ENCODE results near the gene UPB1.

Gene UPB1

GRCh38 chr22:24541681-24542515 lies 46.8 kb downstream of the UPB1 start:
- DNase-seq, result no peak

- DNase-seq, result no peak
Measured at GRCh38 chr22:24542641-24543040, 47.5 kb downstream of the UPB1 start.

- DNase-seq, result no peak
Measured at GRCh38 chr22:24543185-24543601, 48.1 kb downstream of the UPB1 start.

DNA sequence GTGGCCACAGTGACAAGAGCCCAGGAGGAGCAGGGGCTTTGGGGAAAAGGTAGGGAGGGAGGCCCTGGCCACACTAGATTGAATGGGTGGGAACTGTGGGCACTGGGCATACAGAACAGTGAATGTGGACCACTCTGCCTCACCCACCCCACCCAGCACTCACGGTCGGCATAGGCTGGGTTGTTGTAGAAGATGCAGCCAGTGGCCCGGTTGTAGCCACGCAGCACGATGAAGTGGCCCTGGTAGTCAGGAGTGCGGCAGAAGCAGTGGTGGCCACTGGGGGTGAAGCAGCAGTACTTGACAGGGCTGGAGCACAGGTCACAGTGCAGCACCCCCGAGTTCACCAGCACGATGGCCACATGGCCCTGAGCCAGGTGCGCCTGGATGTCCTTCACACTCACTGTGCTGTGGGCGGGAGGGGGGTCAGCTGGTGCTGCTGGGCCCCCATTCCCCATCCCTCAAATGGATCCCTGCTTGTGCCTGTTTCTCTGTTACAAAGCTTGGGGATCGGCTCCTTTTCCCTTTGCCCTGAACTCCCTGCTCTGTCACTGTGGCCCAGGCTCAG lies 48.6 kb downstream of the UPB1 start:
- no peak for DNase-seq

- DNase-seq, result no peak
Measured at GRCh38 chr22:24548812-24549211, 53.7 kb downstream of the UPB1 start.

- DNase-seq, result no peak
Measured at GRCh38 chr22:24550028-24550901, 55.1 kb downstream of the UPB1 start.

DNA sequence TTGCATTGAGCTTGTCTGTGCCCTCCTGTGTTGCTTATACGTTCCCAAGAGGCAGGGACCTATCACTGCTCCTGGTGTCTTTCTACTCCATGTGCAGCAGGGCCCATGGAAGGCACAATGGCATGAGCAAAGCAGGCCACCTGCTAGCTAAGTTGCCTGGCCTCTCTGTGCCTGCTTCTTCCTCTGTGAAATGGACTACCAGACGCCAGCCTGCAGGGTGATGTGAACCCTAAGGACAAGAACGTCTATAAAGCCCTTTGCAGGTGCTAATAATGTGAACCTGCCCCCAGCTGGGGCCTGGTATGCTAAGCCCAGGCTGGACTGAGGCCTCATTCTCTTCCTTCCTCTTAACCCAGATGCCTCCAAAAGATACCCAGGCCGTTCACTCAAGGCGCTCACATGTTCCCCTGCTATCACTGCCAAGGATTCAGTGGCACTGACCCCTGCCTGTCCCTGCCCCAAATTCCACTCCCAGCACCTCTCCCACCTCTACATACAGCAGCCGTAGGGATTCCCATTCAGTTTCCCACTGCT lies 55.8 kb downstream of the UPB1 start:
- no peak for DNase-seq

DNA sequence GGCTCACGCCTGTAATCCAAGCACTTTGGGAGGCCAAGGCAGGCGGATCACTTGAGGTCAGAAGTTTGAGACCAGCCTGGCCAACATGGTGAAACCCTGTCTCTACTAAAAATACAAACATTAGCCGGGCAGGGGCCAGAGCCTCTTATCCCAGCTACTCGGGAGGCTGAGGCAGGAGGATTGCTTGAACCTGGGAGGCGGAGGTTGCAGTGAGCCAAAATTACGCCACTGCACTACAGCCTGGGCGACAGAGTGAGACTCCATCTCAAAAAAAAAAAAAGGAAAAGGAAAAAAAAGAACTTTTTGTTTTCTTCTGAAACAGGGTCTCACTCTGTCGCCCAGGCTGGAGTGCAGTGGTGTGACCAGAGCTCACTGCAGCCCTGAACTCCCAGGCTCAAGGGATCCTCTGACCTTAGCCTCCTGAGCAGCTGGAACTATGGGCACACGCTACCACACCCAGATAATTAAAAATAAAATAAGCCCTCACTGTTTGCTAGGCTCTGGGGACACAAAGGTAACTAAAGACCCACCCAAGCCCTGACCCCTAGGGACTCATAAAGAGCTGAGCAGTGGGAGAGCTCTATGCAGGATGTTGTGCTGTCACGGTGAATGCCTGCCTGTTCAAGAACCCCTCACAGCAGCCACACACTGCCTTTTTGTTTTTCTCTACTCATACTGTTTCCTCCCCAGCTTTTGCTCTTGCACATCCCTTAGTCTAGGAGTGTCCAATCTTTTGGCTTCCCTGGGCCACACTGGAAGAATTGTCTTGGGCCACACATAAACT lies 57.6 kb downstream of the UPB1 start:
- DNase-seq, result peak; percentile 10

DNA sequence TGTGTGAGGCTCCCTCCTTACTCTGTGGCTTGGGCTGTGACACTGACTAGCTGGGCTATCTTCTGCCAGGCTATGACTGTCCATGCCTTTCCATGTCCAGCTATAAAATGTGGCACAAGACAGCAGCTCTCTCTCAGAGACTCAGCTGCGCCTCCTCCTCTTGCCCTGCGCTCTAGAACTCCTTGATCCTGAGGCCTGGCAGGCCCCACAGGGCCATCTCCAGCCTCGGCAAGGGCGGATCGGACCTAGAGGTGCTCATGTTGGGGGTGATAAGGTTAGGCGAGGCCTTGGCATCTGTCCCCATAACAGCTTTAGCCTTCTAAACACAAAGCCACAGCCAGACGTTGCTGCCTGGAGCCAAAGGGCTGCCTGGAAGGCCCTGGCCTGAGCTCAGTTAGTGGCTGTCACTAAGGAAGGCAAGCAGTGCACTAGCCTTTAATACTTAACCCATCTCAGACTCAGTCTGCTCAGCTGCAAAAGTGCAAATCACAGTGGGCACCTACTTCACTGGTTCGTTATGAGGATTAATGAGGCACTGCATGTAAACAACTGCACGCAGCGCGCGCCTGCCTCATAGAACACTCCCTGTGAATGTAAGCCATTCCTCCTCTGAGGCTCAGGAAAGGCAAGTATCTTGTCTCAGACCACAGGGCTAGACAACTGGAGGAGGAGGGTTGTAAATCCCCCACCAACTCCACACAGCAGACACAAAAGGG lies 58.6 kb downstream of the UPB1 start:
- DNase-seq, result peak; percentile 7

DNA sequence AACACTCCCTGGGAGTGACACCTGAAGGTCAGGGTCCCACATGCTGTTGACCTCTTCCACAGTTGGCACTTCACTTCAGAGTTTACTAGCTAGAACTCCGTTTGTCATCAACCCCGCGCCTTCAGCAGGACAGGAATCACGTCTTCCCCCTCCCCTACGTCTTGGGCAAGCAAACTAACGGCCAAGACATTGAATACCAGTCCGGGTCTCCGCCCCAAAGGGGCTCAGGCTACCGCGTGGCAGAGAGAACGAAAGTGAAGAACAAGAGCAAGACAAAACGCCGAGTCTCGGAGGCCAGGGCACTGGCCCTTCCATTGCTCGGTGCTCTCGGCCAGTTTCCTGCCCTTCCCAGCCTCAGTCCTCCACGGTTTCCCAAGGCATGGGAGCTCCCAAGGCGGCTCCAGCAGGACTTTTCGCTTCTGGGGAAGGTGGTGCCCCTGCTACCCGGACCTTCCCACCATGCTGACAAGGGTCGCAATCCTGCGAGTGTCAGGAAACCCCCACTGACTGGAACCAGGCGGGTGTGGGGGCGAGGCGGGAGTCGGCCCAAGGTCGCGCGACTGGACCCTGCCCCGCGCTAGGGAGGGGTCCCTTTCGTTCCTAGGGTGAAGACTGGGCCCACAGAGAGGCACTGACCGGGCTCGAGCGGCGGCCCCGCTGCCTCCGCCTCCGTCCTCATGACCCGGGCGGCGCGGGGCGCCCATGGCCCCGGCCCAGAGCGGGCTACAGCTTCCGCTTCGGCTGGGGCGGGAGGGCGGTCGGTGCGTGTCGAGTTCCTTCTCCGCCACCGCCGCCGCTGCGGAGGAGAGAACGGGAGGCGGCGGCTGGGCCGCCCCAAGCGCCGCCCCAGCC lies 59.4 kb downstream of the UPB1 start, which contains the start of gene GUCD1:
Gene GUCD1, minus strand, starts transcription at position 826 of the 852 bp plus-strand sequence. Its CDS starts 147 bp downstream, at position 679.
- DNase-seq, result no peak

- DNase-seq, result peak; percentile 96
Measured at GRCh38 chr22:24555165-24556039, 60.3 kb downstream of the UPB1 start, which contains the start of gene SNRPD3. TSS of gene SNRPD3 (plus strand) at chr22:24555999. CDS start at chr22:24557675, 1,676 bp downstream.

DNA sequence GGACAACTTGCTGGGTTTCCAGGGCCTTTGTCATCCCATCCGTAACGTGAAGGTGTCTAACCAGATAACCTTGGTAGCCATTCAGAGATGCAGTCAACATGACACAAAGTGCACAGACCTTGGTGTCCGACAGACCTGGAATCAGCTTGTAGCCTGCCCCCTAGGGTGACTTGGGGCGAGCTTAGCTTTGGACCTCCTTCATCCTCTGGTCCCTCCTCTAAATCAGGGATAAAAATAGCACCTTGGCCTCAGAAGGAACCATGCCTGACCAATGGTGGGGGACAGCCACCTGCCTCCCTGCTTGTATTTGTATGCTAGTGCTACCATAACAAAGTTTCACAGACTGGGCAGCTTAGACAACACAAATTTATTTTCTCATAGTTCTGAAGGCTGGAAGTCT lies 64.3 kb downstream of the UPB1 start:
- DNase-seq, result no peak

- no peak for DNase-seq
Measured at GRCh38 chr22:24563246-24563645, 68.1 kb downstream of the UPB1 start.

DNA sequence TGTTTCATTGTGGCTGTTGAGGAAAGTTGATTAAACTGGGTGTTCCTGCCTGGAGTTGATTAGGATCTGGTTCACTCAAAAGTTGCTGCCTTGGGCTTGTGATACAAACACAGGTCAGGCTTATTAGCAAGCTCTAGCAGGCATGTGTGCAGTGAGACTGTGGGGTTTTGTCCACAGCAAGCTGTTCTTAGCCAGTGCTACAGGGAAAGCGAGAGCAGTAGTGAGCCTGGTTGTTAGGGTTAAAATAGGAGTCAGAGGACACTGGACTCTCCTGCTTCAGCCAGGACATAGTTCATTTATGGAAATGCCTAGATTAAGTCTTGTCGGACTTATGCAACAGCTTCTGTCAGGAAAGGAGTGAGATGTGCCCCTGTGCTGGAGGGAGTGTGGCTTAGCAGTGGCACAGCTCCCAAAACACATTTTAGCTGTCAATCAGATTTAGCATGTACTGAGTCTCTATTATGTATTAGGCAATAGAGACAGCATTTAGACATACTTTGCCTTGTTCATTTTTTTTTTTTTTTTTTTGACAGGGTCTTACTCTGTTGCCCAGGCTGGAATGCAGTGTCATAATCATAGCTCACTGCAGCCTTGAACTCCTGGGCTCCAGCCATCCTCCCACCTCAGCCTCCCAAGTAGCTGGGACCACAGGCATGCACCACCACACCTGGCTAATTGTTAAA lies 69.4 kb downstream of the UPB1 start:
- no peak for DNase-seq

- DNase-seq, result no peak
Measured at GRCh38 chr22:24565077-24565476, 69.9 kb downstream of the UPB1 start.

- DNase-seq, result no peak
Measured at GRCh38 chr22:24566899-24567511, 71.9 kb downstream of the UPB1 start.

DNA sequence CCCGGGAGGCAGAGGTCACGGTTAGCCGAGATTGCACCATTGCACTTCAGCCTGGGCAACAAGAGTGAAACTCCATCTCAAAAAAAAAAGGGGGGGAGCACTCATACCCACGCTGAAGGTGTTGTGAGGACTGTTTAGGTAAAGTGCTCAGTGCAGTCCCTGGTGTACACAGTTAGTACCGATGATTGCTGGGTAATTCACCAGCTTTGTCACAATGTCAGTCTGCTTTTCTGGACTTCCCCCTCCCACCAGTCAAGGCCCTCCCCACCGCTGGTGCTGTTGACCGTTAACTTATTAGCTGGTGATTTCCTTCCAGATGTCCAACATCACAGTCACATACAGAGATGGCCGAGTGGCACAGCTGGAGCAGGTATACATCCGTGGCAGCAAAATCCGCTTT lies 72.5 kb downstream of the UPB1 start:
- no peak for DNase-seq

- no peak for DNase-seq
Measured at GRCh38 chr22:24571266-24571665, 76.1 kb downstream of the UPB1 start.

Data from NCI-H345 (cell line).